NK-92 (cell line): ENCODE data around the gene C9orf72.
"Not testable (repeated sequence)": the region's sequence is repeated elsewhere in the genome, so short reads cannot be mapped to it uniquely, and the experiment has no call there.

Experiments used
- DNase-seq: peaks from one replicate; lab custom pipeline; 2025; ENCODE audit not compliant: unreplicated experiment; lab: John Stamatoyannopoulos, UW

Gene C9orf72

GRCh38 chr9:27572918-27573633 is at the start of gene C9orf72:
TSS of gene C9orf72 (minus strand) at chr9:27573481. CDS start at chr9:27567120, 6,361 bp downstream.
- no peak for DNase-seq

- no peak for DNase-seq
Observed at GRCh38 chr9:27622693-27623340, 49.5 kb upstream of the C9orf72 start.

- DNase-seq = no peak
Observed at GRCh38 chr9:27619743-27620142, 46.5 kb upstream of the C9orf72 start.

GRCh38 chr9:27618066-27618465 is 44.8 kb upstream of the C9orf72 start:
- DNase-seq = no peak

- no peak for DNase-seq
Observed at GRCh38 chr9:27614551-27614950, 41.3 kb upstream of the C9orf72 start.

GRCh38 chr9:27612036-27612435 is 38.8 kb upstream of the C9orf72 start:
- DNase-seq = not testable (repeated sequence)

GRCh38 chr9:27610622-27611021 is 37.3 kb upstream of the C9orf72 start:
- DNase-seq = no peak

GRCh38 chr9:27602954-27603353 is 29.7 kb upstream of the C9orf72 start:
- DNase-seq = no peak

- no peak for DNase-seq
Observed at GRCh38 chr9:27602142-27602861, 29.0 kb upstream of the C9orf72 start.

GRCh38 chr9:27601396-27601795 is 28.1 kb upstream of the C9orf72 start:
- no peak for DNase-seq

- DNase-seq = no peak
Observed at GRCh38 chr9:27600256-27600655, 27.0 kb upstream of the C9orf72 start.

- no peak for DNase-seq
Observed at GRCh38 chr9:27599870-27600238, 26.6 kb upstream of the C9orf72 start.

GRCh38 chr9:27599102-27599869 is 26.0 kb upstream of the C9orf72 start:
- no peak for DNase-seq

- DNase-seq = no peak
Observed at GRCh38 chr9:27595733-27596132, 22.5 kb upstream of the C9orf72 start.

- DNase-seq = no peak
Observed at GRCh38 chr9:27591672-27592071, 18.4 kb upstream of the C9orf72 start.

GRCh38 chr9:27591093-27591492 is 17.8 kb upstream of the C9orf72 start:
- DNase-seq = no peak

GRCh38 chr9:27590651-27591050 is 17.4 kb upstream of the C9orf72 start:
- DNase-seq = no peak

GRCh38 chr9:27589462-27589861 is 16.2 kb upstream of the C9orf72 start:
- no peak for DNase-seq

- DNase-seq = no peak
Observed at GRCh38 chr9:27586304-27586703, 13.0 kb upstream of the C9orf72 start.

GRCh38 chr9:27584931-27585330 is 11.7 kb upstream of the C9orf72 start:
- DNase-seq = no peak

GRCh38 chr9:27582794-27583193 is 9.5 kb upstream of the C9orf72 start:
- DNase-seq = no peak
